HG03103 (cell line): ENCODE results near the gene SCGB1D2.
"Not testable (repeated sequence)": the region's sequence is repeated elsewhere in the genome, so short reads cannot be mapped to it uniquely, and the experiment has no call there.

ENCODE experiments used
- ATAC-seq: cut with Tn5 transposase; IDR thresholded peaks from one replicate; pipeline ENCODE4 v1.9.1; 2021; ENCODE audit warnings: low read depth; ENCODE audit not compliant: unreplicated experiment

SCGB1D2 gene

DNA sequence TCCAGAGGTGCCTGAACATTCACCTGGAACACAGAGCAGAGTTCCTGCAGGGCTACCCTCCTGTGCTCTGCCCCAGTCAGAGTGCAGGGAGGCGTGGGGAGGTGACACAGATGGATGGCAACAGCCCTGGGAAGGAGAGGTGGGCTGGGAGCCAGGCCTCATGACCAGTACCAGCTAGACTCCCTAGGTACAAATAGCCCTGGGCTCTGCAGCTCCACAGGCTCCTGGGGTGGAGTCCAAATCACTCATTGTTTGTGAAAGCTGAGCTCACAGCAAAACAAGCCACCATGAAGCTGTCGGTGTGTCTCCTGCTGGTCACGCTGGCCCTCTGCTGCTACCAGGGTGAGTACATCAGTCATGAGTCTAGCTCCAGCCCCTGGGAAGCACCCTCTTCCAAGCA lies at the start of gene SCGB1D2:
TSS of gene SCGB1D2 (plus strand) at position 219 of the 400 bp plus-strand sequence. CDS start at position 288, 69 bp downstream.
- no peak for ATAC-seq

DNA sequence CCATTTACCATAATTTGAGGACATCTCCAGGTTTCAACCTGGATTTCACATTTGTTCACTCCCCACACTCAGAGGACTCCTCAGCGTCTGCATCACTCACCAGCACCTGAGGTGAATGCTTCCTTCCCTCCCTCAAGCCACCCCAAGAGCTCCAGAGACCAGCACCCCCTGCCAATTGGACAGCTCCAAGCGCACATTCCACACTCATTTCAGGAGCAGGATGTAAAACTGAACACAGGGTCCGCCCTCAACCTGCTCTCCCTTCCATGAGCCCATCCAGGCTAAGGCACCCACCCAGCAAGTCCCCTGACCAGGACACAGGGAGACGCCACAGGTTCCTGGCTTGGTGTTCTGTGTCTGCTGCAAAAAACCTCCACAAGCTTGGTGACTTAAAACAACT lies 48.1 kb upstream of the SCGB1D2 start:
- ATAC-seq, result no peak

DNA sequence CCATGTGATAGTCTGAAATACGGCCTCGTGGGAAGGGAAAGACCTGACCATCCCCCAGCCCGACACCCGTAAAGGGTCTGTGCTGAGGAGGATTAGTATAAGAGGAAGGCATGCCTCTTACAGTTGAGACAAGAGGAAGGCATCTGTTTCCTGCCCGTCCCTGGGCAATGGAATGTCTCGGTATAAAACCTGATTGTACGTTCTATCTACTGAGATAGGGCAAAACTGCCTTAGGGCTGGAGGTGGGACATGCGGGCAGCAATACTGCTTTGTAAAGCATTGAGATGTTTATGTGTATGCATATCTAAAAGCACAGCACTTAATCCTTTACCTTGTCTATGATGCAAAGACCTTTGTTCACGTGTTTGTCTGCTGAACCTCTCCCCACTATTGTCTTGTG lies 47.0 kb upstream of the SCGB1D2 start:
- not testable (repeated sequence) for ATAC-seq

DNA sequence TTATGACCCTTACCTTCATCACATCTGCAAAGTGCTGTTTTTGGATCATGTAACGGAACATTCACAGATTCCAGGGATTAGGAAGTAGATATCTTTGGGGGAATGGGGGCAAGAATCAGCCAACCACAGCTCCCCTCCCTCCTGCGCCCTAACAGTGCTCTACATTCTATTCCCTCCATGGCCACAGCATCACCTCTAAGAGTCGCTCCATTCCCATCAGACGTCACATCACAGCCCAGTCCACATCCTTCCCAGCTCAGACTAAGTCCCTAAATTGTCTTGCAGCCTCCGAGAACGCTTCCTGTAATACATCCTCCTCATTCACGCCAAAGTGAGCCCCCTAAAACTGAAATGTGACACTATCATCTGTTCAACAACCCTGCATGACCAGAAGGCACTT lies 46.1 kb upstream of the SCGB1D2 start:
- no peak for ATAC-seq

DNA sequence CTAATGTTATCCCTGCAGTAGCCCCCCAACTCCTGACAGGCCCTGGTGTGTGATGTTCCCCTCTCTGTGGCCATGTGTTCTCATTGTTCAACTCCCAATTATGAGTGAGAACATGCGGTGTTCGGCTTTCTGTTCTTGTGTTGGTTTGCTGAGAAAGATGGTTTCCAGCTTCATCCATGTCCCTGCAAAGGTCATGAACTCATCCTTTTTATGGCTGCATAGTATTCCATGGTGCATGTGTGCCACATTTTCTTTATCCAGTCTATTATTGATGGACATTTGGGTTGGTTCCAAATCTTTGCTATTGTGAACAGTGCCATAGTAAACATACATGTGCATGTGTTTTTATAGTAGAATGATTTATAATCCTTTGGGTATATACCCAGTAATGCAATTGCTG lies 44.6 kb upstream of the SCGB1D2 start:
- ATAC-seq, result not testable (repeated sequence)

DNA sequence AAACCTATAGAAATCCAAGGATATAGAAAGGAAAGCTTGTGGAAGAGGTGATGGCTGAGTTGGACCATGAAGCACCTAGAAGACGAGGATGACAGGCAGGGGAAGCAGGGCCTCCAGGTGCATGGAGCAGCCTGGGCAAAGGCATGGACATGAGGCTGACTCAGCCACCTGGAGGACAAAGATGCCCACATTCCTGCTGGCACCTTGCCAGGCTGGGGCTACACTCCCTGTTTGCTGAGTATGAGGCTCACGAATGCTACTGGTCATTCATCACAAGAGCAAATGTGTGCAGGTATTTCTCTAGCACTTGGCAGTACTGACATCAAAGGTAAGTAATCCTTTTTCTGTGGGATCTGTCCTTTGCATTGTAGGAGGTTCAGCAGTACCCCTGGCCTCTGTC lies 40.7 kb upstream of the SCGB1D2 start:
- ATAC-seq, result no peak

DNA sequence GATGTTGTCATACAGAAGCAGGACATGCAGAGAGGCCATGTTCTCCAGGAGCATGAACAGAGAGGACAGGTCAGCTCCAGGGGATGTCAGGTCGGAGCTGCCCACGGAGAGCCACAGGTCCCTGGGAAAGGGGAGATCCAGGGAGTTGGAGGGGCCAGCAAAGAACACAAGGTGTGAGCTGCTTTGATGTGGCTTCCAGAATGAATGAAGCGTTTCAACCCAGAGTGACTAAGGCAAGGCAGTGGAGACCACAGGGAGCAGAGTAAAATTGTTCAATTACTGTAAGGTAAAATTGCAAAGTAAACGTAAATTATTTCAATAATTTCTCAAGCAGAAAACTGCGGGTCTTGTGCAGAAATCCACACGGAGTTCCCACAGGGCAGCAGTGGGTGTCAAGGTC lies 39.1 kb upstream of the SCGB1D2 start:
- no peak for ATAC-seq

DNA sequence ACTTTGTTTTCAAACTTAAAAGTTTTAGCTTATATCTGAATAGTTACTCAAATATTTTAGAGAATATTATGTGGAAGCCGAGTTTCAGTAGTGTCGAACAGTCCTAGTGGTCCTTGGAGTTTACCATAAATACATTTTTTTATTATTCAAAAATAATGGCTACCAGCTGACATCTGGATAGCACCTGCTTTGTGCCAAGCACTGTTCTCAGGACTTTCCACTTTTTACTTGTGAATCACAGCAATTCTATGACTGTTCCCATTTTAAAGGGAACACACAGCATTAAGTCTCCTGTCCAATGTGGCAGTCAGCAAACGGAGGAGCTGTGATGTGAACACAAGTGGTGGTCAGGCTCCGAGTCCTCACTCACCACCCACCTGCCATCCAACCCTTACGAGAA lies 37.6 kb upstream of the SCGB1D2 start:
- no peak for ATAC-seq

DNA sequence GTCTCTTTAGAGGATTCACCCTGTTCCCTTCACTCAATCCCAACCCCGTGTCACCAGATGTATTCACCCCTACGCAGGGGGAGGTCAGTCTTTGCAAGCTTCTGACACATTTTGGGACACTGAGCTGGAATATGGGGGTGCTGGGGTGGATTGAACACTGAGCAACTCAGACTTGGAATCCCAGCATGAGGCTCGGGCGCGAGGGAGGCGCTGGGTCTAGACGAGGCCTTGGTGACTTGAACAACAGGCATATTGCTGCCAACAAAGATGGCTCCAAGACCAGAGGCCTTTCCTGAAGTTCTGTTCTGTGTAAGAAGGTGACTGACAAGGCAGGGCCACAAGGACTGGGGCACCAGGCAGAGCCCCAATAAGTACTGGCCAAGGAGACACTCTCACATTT lies 36.6 kb upstream of the SCGB1D2 start:
- ATAC-seq, result no peak

DNA sequence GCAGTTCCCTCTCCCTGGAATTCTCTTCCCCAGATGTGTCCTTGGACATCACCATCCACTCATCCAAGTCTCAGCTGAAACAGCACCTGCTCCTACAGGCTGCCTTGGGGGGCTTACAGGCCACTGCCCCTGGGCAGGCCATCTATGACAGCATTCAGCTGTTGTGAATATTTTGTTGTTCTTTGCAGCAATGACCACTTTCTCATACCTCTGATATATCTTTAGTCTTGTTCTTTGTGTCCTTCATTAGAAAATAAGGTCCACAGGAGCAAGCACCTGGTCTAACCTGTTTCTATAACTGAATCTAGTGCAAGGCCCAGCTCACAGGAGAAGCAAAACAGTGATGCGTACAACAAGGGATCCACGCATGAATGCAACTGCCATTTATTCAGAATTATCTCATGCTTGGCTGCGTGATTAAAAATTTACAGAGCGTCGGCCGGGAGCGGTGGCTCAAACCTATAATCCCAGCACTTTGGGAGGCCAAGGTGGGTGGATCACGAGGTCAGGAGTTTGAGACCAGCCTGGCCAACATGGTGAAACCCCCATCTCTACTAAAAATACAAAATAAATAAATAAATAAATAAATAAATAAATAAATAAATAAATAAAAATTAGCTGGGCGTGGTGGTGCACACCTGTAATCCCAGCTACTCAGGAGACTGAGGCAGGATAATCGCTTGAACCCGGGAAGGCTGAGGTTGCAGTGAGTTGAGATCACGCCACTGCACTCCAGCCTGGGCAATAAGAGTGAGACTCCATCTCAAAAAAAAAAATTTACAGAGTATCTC lies 35.6 kb upstream of the SCGB1D2 start:
- not testable (repeated sequence) for ATAC-seq

DNA sequence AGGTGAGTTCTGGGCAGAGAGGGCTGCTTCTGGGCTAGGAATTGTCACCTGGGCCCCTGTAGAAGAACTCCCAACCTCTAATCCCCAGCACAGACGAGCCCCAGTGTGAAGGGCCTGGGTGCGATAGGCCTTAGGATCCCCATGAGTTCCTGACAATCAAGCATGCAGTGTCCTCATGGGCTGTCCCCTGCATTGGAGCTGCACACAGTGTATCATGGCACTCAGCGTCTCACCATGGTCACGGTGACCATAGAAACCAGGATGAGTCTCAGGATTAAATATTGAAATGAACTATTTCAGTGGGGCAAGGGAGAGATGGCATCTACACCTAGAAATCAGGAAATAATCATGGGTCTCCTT lies 33.3 kb upstream of the SCGB1D2 start:
- no peak for ATAC-seq

- ATAC-seq, result no peak
Measured at GRCh38 chr11:62217191-62217748, 24.8 kb upstream of the SCGB1D2 start.

DNA sequence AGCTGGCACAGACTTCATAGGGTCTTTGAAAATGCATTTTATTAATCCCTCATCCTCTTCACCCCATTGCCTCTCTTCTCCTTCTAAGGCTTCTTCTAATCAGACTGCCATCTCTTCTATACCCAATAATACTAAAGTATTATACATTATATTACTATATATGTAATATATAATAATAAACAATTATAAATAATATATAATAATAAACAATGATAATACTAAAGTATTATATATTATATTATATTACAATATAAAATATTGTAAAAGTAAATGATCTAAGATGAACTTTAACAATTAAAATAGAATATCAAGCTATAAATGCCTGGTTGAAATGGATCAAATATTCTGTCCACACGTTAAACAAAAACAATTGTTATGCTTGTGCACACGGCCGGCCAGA lies 20.5 kb upstream of the SCGB1D2 start:
- ATAC-seq, result no peak

- no peak for ATAC-seq
Measured at GRCh38 chr11:62223095-62223494, 18.9 kb upstream of the SCGB1D2 start.

- no peak for ATAC-seq
Measured at GRCh38 chr11:62233730-62234129, 8.3 kb upstream of the SCGB1D2 start.

DNA sequence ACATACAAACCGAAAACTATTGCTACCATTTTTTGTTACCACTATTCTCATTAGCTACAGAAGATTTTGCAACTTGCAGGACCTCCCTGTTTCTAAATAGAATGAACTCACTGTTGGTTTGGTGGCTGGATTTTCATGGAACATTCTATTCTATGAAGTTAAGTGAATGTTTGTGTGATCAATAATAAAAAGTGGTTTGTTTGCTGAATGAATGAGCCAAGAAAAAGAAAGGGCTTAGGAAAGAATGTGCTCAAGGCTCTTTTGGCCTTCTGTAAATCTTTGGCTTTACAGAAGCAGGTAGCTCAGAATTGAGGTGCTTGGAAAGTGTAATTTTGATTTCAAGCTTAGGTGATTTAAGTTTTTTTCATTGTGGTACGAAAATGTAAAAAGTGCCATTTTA lies 5.9 kb upstream of the SCGB1D2 start:
- ATAC-seq, result no peak

DNA sequence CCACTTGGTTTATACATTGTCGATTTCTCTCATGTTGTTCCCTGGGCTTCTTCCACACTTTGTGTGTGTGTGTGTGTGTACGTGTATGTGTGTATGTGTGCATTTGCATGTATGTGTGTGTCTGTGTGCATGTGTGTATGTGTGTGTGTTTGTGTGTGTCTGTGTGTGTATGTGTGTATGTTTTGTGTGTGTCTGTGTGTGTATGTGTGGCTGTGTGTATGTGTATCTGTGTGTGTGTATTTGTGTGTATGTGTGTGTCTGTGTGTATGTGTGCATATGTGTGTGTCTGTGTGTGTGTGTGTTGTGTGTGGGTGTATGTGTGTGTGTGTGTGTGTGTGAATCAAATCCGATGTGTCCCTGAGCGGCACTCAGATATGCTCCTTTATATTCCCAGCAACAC lies 4.5 kb upstream of the SCGB1D2 start:
- no peak for ATAC-seq

DNA sequence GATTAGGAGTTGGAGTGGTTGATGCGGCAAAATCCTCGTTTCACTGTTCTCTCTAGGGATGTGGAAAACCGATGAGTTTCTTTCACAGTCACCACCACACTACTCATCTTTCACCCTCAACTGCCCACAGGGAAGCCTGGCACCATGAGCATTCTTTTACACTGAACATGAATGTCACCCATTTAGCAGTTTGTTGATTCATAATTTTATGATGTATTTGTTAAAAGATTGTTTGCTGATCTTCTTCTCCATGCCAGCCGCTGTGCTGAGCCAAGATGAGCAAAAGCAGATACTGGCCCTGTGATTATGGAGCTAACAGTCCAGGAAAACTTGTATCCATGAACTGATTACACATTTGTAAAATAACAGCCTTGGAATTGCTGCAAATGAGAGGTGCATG lies 3.9 kb upstream of the SCGB1D2 start:
- ATAC-seq, result no peak

GRCh38 chr11:62241095-62241494 lies 944 bp upstream of the SCGB1D2 start:
- ATAC-seq, result no peak

GRCh38 chr11:62245271-62245753 lies 3.3 kb downstream of the SCGB1D2 start:
- ATAC-seq, result no peak

- ATAC-seq, result no peak
Measured at GRCh38 chr11:62251698-62252097, 9.7 kb downstream of the SCGB1D2 start.

DNA sequence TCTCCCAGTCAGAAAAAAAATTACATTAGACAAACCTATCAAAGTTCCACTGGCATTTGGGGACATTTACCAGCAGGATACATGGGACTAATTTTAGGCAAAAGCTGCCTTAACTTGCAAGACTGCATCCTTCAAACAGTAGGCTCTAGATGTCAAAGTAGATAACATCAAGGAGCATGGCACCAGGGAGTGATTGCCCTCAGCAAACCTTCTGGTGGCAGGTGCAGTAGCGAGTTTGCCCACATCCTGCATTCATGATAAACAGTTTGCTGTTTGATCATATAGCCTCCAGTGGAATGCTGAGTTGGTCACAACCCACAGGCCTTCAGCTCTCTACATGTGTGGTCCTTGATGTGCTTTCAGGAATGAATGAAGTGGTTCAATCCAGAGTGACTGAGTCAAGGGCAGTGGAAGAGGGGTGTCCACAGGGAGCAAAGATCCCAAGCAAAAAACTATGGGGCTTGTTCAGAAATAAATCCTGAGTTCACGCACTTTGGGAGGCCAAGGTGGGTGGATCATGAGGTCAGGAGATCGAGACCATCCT lies 12.0 kb downstream of the SCGB1D2 start:
- ATAC-seq, result no peak
